DMS153 treated with DMSO at 0.1 percent for 48 hours (cell line): ENCODE data around the gene TACO1.

Experiments used
- DNase-seq: peaks from one replicate; lab custom pipeline; 2025; ENCODE audit not compliant: unreplicated experiment; lab: John Stamatoyannopoulos, UW

The TACO1 gene

DNA sequence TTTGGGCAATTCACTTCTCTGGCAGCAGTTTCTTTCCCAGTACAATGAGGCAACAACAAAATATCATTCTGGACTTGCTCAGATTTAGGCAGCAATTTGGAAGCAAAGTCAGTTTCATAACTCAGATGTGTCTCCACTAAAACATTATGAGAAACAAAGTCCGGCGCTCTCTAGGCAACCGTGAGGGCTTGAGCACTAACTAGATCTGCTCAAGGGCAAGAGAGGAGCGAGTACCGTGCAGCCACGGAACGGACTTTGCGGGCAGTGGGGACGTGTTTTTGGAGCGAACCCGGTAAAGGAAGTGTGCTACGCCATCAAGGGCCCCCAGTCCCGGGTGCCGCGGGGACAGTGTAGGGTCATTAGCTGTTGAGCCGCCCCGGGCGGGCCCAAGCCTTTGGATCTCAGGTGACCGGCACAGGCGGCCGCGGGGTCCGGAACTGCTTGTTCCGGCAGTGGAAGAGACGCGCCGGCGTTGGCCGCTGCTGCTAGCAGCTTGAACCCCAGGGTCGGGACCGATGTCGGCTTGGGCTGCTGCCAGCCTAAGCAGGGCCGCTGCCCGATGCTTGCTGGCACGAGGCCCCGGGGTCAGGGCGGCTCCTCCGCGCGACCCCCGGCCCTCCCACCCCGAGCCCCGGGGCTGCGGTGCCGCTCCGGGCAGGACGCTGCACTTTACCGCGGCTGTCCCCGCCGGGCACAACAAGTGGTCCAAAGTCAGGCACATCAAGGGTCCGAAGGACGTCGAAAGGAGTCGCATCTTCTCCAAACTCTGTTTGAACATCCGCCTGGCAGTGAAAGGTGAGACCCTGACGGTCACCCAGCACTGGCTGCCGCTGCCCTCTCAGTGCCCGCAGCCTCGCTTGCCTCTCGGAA, at the start of gene TACO1:
Gene TACO1 (plus strand): TSS at position 327 of the 870 bp plus-strand sequence. CDS start 189 bp downstream, at position 516.
- peak; percentile 71 for DNase-seq

DNA sequence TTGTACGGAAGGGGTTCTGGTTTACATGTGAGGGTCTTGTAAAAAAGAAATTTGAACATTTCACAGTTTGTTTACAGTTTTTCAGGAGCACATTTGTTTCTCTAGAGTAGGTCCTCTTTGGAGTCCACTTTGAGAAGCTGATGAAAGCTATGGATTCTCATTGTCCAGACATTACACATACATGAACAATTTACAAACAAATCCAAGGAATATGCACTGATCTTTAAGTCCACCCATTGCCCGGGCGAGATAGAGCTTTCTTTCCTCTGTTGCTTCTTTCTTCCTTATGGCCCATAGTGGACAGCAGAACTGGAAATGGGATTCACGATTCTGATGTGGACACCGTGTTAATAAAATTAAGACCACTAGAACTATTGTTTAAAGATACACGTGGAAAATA, 48.5 kb upstream of the TACO1 start:
- DNase-seq: no peak

DNA sequence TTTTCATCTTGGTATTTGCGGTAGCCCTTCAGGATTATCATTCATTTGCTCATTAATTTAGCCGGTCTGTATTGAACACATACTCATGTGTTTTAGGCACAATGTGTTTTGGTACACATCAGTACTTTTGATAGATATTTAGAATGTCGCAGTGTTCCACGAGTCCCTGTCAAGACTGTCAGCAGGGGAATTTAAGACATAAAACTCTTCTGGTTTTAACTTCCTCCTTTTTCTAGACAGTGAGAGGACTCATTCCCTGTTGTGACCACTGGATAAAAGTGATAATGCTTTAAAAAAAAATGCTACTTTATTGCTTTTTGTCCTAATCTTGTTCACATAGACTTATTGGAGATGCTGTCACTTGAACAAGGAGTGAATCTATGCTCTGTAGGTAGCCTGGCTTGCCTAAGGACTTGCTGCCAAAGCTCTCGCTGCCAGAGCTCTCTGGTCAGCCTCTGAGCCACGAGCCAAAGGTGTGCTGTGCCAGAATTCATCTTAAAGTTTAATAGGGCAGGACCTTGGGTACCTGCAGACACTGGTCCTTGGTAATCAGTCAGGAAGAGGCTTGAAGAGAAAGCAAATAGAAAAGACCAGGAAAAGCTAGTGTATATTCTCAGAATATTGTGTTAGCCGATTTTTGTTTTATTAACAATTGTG, 45.1 kb upstream of the TACO1 start:
- no peak for DNase-seq

DNA sequence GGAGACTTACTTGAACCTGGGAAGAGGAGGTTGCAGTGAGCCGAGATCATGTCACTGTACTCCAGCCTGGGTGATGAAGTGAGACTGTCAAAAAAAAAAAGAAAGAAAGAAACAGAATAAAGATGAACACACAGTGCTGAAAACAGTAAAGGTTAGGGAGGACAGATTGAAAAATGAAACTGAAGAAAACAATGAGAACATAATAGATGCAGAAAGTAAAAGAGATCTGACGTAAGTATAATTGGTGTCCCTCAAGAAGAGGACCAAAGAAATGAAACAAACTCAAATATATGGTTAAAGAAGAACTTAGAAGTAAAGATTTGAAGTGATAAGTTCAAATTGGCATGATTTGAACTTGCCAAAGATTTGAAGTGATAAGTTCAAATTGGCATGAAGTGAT, 43.3 kb upstream of the TACO1 start:
- DNase-seq: no peak

DNA sequence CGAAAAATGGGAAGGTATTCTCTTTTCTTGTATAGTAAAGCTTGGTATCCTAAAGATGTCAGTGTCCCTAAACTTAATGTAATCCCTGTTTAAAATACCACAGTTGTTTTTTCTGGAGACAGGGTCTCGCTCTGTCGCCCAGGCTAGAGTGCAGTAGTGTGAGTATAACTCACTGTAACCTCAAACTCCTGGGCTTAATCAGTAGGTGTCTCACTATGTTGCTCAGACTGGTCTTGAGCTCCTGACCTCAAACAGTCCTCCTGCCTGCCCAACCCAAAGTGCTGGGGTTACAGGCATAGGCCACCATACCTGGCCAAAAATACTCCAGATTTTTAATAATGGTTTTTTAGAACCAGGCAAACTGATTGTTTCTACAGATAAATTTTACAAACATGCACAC, 42.3 kb upstream of the TACO1 start:
- DNase-seq: no peak

DNA sequence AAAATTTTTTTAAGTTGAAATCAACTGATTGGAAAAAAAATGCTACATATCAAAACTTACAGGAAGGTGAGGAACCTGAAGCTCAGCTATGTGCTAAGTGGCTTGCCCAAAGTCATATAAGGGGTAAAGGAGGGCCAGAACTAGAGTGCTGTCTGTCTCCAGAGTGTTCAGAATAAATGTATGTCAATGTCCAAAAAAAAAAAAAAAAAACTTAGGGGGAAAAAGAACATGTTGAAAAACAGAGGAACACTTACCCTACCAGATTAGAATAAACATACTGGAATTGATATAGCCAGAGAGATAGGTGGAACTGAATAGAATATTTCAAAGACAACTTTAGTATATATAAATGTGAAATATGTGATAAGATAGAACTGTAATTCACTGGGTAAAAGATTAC, 38.9 kb upstream of the TACO1 start:
- DNase-seq: no peak

DNA sequence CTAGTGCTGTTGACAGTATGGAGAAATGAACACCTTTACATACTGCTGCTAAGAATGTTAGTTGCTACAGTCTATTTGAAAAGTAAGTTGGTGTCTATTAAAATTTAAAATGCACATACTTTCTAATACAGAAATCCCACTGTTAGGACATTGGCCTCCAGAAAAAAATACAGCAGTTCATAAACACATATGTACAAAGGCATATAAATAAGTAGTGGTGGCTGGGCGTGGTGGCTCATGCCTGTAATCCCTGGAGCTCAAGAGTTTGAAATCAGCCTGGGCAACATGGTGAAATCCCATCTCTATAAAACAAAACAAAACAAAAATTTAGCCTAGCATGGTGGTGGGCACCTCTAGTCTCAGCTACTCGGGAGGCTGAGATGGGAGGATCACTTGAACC, 37.4 kb upstream of the TACO1 start:
- no peak for DNase-seq

DNA sequence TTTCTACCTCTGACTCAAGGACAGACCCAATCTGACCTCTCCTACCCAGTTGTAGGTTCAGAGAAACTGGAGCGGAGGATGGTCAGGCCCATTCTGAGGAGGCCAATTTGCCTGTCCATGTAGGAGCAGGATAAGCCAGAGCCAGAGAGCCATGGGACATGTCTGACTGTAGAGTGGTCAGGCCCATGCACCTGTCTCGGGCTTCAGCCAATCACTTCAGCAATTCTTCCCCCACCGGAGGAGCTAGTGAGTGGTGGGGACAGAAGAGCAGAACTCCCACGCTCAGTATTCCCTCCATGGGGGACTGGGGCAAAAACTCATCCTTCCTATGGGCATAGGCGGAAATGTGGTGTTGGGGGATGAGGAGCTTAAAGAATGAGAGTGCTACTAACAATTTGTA, 36.1 kb upstream of the TACO1 start:
- DNase-seq: no peak

DNA sequence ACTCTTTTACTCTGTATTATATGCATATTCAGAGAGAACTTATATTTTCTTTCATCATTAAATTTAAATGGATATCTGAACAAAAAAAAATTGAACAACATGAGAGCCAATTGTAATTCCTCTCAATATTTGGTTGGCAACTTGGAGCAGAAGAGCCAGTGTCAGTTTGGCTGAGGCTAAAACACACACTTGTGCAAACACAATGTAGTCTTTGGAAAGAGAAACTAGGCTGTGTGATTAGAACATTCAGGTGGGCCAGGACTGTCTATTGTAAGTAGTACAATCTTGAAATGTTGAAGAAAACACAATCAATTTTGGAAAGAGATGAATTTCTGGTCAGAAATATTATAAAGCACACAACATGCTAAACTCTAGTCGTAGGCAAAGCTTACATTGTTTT, 33.5 kb upstream of the TACO1 start:
- no peak for DNase-seq

DNA sequence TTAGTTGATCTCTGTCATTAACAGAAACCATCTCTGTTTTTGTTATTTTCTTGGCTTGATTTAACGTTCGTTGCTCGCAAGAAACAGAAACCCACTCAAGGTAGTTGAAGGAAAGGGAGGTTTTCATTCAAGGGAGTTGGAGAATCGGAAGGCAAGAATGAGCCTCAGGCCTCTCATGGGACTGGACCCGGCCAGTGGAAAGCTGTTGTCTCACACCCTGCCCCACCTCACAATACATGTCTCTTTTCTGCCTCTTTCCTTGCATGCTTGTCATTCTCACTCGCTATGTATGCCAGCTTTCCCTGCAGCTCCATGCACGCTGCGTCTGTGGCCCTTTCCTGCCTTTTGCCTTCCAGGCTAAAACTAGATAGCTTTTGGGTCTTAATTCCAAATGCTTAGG, 32.1 kb upstream of the TACO1 start:
- DNase-seq: no peak

DNA sequence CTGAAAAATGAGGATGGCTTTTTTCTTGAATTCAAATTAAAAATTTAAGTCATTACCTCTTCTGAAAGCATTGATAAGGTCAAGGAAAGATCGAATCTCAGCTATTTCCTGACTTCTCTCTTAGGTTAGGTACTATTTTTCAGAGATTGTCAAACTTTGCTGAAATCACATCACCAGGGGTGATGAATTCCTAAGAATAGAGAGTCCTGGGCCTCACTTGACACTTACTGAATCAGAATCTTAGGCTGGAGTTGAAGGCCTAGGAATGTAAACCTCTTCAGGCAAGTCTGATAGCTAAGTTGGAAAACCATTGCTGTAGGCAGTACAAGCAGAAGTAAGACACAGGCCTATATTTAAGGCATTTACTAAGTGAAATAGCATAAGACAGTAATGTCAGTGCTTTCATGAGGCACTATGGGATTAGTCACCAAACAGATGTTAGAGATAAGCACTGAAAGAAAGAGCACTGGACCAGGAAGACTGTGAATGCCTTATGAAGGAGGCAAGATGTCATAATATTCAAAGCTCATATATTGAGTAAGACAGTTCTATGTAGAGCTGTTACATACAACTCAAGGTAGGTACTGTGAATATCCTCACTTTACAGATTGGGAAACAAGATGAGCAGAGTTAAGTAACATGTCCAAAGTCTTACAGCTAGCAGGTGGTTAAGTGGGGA, 28.9 kb upstream of the TACO1 start:
- DNase-seq: no peak

DNA sequence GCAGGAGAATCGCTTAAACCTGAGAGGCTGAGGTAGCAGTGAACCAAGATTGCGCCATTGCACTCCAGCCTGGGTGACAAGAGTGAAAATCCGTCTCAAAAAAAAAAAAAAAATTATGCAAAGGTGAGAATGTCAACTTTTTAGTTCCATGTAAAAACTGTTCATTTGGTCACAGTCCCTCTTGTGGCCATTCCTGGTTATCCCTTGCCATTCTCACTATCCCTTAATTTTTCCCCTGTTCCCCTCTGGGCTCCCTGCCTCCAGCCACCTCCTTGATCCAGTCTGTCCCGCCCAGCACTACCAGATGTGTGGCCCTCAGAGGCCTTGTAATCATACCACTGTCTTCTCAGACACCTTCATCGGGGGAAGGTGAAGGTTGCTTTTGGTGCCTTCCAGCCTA, 27.1 kb upstream of the TACO1 start:
- no peak for DNase-seq

DNA sequence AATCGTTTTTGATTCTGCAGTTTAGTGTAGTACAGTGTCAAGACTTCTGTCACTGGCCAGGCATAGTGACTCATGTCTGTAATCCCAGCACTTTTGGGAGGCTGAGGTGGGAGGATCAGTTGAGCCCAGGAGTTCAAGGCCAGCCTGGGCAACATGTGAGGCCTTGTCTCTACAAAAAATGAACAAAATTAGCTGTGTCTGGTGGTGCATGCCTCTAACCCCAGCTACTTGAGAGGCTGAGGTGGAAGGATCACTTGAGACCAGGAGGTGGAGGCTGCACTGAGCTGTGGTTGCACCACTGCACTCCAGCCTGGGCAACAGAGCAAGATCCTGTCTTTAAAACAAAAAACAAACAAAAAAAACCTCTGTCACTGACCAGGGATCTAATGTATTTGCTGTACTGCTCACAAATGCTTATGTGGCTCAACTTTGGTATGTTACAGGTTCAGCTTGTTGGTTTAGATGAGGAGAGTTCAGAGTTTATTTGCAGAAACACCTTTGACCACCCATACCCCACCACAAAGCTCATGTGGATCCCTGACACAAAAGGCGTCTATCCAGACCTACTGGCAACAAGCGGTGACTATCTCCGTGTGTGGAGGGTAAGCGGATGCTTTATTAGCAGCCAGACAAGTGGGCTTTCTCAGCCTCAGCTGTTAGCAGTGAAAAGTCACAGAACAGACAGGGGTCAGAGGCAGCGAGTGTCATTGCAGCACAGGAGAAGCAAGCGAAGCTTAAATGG, 22.5 kb upstream of the TACO1 start:
- DNase-seq: no peak

DNA sequence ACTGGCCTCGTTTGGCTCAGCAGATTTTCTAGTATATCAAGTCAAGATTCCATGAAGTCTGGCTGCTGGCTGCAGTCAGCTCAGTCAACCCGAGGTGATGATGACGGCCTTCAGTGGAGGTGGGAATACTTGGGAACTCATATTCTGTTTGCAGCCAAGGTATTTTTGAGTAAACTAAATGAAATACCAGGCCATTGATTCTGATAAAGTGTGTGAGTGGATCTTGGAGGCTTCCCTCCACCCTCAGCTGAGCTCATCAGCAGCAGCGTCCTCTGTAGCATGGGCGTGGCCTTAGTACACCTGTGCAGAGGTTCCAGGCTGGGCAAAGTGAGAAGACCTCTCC, 22.0 kb upstream of the TACO1 start:
- no peak for DNase-seq

DNA sequence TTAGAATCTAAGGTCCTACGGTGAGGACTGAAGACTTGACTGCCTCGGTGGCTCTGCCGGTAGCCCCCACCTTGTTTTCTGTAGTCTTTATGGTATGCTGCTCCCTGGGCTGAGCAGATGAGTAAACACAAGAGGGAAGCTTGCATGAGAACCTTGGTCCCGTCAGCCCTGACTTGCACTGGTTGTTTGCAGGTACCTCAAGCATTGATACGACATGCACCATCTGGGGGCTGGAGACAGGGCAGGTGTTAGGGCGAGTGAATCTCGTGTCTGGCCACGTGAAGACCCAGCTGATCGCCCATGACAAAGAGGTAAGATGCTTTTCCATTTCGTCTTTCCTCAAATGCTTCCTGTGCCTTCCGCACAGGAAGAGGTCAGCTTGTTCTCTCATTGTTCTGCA, 21.1 kb upstream of the TACO1 start:
- no peak for DNase-seq

DNA sequence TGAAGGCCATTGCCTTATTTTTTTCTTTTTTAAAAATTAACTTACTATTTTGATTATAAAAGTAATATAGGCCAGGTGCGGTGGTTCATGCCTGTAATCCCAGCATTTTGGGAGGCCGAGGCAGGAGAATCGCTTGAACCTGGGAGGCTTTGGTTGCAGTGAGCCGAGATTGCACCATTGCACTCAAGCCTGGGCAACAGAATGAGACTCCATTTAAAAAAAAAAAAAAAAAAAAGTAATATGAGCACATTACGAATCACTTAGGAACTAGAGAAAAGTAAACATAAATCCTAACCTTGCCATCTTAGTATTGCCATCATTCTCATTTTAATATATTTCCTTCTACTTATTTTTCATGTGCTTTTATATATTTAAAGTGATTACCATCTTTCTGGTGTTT, 12.9 kb upstream of the TACO1 start:
- no peak for DNase-seq

DNA sequence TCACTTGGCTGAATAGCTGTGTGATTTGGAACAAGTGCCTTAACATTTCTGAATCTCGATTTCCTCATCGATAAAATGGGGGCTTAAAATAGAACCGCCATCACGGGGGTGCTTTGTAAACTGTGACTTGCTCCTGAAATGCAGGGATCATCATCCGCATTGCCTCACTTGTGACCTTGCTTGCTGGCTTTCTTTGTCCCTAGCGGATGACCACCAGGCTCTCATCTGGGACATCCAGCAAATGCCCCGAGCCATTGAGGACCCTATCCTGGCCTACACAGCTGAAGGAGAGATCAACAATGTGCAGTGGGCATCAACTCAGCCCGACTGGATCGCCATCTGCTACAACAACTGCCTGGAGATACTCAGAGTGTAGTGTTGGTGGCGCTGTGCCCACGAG, 11.9 kb upstream of the TACO1 start:
- no peak for DNase-seq

DNA sequence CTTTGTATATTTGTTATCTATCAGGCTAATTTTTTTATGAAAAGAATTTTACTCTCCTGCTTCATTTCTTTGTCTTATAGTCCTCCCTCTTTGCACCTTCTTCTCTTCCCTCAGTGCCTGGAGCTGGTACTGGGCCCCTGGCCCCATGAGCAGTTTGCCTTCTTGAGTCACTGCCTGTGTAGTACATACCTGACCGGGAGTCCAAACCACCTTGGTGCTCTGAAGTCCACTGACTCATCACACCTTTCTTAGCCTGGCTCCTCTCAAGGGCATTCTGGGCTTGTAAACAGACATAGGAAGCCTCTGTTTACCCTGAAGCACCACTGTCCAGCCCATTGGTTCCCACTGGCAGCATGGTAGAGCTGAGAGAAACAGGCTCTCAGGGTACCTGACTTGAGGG, 11.0 kb upstream of the TACO1 start:
- DNase-seq: no peak

DNA sequence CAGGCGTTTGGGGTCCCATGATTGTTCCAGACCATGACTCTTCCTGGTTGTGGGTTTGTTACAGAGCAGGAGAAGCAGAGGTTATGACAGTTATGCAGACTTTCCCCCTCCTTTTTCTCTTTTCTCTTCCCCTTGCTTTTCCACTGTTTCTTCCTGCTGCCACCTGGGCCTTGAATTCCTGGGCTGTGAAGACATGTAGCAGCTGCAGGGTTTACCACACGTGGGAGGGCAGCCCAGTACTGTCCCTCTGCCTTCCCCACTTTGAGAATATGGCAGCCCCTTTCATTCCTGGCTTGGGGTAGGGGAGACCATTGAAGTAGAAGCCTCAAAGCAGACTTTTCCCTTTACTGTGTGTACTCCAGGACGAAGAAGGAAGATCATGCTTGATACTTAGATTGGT, 7.9 kb upstream of the TACO1 start:
- no peak for DNase-seq

DNA sequence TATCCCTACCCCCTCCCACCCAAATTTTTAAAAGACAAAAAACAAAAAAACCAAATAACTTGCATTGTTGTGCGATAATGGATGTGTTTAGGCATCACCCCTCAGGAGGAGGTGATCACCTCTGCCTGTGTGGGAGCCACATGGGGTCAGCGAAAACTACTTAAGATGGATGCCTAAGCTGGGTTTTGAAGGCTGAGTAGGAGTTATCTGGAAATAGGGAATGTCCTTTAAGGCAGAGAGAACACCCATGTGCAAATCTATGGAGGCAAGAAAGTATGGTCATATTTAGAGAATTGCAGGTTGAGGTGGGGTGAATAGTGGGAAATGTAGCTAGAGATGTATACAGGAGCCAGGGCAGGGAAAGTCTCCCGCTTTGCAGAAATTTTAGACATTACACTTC, 5.6 kb upstream of the TACO1 start:
- no peak for DNase-seq

DNA sequence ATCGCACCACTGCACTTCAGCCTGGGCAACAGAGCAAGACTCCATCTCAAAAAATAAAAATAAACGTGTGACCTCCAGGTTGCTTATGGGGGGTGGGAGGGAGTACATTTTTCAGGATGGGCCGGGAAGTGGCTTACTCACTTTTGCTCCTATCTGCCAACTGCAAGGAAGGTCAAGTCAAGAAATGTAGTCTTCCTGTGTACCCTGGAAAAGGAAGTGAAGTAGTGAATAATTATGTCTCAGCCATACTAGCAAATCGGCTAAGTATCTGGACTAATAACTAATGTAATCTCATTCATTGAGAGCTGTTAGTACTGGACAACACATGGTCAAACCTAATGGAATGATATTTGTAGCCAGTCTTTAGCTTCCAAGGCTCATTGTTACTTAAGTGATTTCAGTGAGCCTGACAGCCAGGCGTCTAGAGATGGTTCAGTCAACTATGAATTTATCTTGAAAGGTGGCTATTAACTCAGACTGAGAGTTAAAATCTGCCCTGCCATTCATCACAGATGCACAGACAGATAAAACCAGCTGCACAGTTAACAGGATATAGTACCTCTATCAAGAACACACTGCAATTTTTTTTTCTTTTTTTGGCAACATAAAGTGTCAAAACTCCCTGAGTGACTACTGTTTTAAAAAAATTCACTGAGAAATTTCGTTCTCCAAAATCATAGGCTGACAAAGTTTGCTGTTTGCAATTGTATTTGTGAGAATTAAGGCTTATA, 3.7 kb upstream of the TACO1 start:
- DNase-seq: no peak
